Fibroblast of mammary gland (primary cell): Measurements from ENCODE around the gene PBRM1.

Experiments
- DNase-seq: peaks from one replicate; pipeline ENCODE4 v3.0.0-alpha.2; 2010; ENCODE audit warnings: low read depth
- H3K4me3 ChIP-seq: 2 replicates; pipeline ENCODE4 v1.5.1; 2011; ENCODE audit warnings: low read depth, mild to moderate bottlenecking, low read length, moderate library complexity; ENCODE audit not compliant: control insufficient read depth
- CTCF ChIP-seq: conservative IDR thresholded peaks from 2 replicates; pipeline ENCODE4 v1.5.1; 2011; ENCODE audit warnings: low read depth, low read length, inconsistent platforms; ENCODE audit not compliant: control insufficient read depth, insufficient read depth

Gene PBRM1

GRCh38 chr3:52614689-52615088 lies 71.0 kb downstream of the PBRM1 start:
- H3K4me3 ChIP-seq, result no peak overlapping the region
- peak; percentile 42 for DNase-seq
- TF ChIP-seq CTCF, result no peak

- H3K4me3 ChIP-seq, result no peak overlapping the region
- TF ChIP-seq CTCF, result no peak
- DNase-seq, result peak; percentile 32
Observed at GRCh38 chr3:52609316-52609815, 76.3 kb downstream of the PBRM1 start.

DNA sequence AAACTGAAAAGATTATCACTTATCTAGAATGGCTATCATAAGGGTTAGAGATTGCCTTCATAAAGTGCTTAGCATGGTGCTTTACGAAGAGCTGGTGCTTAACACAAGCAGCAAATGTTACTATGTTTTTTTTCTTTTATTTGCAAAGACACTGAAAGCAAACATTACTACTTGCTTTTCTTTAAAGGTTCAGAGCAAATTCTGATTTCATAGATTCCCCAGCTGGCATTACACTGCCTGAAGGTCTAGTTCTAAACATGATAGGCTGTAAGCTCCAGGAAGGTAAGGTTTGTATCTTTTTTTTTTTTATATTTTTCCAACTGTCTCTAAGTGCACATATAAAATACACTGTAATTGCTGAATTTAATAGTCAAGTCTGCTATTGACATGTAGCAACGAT lies 77.4 kb downstream of the PBRM1 start:
- H3K4me3 ChIP-seq, result no peak overlapping the region
- no peak for TF ChIP-seq CTCF
- DNase-seq, result no peak

- TF ChIP-seq CTCF, result no peak
- peak; percentile 47 for DNase-seq
- H3K4me3 ChIP-seq, result no peak overlapping the region
Observed at GRCh38 chr3:52606373-52607085, 79.2 kb downstream of the PBRM1 start.

GRCh38 chr3:52600258-52600657 lies 85.5 kb downstream of the PBRM1 start:
- TF ChIP-seq CTCF, result no peak
- no peak for DNase-seq
- no peak overlapping the region for H3K4me3 ChIP-seq

GRCh38 chr3:52596658-52597265 lies 89.0 kb downstream of the PBRM1 start:
- no peak for TF ChIP-seq CTCF
- DNase-seq, result no peak
- H3K4me3 ChIP-seq, result no peak overlapping the region

DNA sequence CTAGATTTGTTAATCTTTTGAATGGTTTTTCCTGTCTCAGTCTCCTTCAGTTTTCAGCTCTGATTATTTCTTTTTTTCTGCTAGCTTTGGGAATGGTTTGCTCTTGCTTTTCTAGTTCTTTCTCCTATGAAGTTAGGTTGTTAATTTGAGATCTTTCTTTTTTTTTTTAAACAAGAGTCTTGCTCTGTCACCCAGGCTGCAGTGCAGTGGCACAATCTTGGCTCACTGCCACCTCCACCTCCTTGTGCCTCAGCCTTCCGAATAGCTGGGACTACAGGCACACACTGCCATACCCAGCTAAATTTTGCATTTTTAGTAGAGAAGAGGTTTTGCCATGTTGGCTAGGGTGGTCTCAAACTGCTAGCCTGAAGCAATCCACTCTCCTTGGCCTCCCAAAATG lies 92.6 kb downstream of the PBRM1 start:
- no peak overlapping the region for H3K4me3 ChIP-seq
- no peak for DNase-seq
- no peak for TF ChIP-seq CTCF
